Islet precursor cell (in vitro differentiated cells): ENCODE results near the gene CCDC78.

Experiments used
- DNase-seq: peaks from one replicate; pipeline ENCODE4 v3.0.0-alpha.2; 2018

CCDC78 gene

DNA sequence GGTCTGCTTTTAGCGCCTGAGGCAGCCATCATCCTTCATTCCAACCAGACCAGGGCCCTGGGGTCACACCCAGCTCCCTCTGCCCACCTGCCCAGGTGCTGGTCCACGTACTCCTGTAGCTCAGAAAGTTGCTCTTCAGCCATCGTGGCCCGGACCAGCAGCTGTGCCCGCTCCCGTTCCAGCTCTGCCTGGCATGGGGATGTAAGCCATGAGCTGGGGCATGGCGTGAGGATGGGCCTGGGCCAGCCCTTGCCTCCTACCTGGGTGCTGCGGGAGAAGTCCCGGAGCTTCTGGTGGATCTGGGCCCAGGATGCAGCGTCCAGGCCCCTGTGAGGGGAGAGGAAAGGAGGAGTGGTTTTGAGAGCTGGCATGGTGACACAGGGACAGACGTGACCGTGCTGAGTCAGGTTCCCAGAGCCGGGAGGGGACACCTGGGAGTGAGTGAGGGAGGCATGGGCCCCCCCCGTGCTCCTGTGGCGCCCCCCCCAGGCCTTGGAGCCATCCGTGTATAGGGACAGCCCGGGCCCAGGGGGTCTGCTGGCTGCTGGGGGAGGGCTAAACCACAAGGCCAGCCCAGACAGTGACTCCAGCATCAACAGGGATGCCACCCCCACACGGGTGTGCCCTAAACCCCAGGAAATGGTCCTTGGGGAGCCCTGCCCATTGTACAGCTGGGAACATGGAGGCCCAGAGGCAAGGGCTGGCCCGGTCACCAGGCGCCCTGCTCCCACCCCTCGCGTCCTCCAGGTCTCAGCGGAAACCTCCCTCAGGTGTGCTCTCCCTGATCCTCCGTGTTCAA is 3.2 kb downstream of the CCDC78 start:
- DNase-seq = no peak

DNA sequence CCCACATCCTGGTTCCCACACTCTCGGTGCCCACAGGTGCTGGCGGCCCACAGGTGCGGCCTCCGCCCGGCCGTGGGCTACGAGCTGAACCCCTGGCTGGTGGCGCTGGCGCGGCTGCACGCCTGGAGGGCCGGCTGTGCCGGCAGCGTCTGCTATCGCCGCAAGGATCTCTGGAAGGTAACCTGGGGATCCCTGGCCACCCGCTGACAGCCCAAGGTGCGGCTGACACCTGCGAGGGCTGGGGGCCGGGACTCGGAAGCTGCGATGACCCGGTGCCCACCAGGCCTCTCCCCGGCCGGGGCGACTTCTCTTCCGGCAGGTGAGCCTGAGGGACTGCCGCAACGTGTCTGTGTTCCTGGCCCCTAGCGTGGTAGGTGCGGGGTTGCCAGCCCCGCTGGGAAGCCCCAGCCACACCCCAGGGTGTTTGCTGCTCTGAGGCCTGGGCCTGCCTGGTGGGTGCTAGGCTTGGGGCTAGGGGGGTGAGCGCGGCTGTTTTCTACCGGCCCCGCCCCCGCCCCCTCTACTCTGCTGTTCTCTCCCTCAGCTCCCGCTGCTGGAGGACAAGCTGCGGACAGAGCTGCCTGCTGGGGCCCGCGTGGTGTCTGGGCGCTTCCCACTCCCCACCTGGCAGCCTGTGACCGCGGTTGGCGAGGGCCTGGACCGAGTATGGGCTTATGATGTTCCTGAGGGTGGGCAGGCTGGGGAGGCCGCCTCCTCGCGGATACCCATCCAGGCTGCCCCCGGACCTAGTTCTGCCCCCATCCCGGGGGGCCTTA is 4.3 kb downstream of the CCDC78 start:
- DNase-seq = no peak

DNA sequence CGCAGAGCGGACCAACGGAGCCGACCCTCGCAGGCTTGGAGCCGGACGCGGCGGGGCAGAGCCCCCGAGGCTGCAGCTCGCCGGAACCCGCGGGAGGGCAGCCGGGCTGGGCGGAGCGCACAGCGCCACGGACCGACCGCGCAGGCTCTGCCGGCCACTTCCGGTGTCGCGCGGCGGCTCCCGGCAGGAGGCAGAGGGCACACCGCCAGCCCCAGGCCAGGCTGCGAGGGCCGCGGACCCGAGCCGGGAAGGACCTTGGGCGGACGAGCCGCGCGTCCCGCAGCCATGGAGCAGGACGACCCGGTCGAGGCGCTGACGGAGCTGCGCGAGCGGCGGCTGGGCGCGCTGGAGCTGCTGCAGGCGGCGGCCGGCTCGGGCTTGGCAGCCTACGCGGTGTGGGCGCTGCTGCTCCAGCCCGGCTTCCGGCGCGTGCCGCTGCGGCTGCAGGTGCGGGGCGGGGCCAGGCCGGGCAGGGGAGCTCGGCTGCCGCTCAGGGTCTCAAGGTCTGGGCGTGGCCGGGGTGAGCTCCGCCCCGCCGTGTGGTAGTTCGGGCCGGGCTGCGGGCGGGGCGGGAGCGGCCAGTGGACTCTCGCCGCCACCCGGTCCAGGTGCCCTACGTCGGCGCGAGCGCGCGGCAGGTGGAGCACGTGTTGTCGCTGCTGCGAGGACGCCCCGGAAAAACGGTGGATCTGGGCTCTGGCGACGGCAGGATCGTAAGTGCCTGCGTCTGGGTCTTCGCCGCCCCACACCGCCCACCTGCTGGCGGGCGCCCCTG is 5.1 kb downstream of the CCDC78 start, which contains the start of gene ANTKMT:
TSS of gene ANTKMT (plus strand) at position 157 of the 775 bp plus-strand sequence. CDS start at position 286, 129 bp downstream.
- peak; percentile 92 for DNase-seq

DNA sequence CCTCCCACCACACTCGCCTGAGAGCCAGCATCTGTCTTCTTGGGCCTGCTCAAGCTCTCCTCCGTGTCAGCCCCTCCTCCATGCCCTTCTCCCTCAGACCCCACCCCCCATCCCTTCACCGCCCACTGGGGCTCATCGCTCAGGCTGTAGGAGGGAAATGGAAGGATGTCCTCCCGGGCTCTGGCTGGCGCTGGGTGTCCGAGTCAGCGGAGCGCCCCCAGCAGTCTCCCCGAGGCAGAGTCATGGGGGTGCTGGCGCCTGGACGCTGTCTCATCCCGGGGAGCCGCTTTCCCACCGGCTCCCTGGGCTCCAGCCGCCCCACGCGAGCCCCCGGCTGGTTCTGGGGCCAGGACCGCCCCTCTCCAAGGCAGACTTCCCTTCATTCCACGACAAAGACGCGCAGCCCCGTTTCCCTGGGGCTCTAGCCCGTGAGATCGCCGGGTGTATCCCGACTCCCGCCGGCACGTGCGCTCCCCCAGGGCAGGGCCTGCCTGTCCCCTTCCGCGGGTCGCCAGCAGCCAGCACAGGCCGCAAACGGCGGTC is 5.7 kb downstream of the CCDC78 start:
- DNase-seq = peak; percentile 92

DNA sequence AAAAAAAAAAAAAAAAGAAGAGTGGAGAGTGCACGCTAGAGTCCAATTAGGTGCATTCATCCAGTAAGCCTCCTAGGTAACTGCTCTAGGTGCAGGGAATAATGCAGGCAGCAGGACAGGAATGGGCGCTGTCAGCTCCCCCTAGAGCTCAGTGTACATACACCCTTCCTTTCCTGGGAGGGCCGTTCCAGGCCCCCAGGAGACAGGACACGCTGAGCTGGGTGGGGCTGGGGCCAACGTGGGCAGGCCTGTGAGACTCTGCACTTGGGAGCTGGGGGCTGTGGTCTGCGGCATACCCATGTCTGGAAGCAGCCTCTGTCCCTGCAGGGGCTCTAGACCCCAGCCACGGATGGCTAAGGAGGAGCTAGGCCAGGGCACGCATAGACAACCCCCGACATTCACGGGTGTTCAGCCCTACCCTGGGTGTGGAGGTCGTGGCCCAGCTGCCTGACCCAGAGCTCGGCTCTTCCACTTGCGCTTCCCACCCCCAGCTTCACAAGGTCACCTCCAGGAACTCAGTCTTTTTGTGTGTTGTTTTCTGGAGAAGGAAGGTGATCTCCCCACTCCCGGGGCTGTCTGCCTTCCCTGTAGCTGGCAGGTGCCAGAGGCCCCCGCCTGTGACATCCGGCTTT is 6.3 kb downstream of the CCDC78 start:
- no peak for DNase-seq

DNA sequence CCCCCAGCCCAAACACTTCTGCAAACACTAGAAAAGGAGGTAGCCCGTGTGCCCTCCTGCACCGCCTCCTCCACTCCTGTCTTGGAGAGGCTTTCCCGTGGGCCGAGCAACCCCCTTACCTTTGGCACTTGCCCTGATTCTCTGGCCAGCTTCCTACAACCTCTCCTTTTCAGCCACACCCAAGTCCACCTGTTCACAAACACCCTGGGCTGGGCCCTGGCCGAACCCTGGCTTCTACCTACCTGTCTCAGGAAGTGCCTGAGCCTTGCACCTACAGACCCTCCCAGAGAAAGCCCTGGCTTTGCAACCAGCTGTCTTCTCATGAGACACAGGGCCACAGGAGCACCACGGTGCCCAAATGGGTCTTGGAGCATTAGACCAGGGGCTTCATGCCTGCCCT is 7.3 kb downstream of the CCDC78 start:
- DNase-seq = no peak

DNA sequence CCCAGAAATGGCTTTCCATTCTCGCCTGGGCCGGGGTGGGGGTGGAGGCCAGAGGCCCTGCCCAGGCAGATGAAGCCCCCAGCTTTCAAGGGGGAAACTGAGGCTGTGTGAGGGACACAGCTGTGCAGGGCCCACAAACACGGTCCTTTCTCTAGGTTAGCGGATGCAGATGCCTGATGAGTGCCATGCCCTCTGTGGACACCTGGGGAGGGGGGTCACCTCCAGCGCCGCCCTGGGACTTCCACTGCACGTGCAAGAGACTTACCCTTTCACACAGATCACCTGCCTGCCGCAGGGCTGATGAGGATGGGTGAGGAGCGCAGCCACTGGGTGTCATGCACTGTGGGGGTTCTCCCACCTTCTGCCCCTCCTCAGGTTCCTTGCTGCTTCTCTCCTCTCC is 7.9 kb downstream of the CCDC78 start:
- DNase-seq = no peak

DNA sequence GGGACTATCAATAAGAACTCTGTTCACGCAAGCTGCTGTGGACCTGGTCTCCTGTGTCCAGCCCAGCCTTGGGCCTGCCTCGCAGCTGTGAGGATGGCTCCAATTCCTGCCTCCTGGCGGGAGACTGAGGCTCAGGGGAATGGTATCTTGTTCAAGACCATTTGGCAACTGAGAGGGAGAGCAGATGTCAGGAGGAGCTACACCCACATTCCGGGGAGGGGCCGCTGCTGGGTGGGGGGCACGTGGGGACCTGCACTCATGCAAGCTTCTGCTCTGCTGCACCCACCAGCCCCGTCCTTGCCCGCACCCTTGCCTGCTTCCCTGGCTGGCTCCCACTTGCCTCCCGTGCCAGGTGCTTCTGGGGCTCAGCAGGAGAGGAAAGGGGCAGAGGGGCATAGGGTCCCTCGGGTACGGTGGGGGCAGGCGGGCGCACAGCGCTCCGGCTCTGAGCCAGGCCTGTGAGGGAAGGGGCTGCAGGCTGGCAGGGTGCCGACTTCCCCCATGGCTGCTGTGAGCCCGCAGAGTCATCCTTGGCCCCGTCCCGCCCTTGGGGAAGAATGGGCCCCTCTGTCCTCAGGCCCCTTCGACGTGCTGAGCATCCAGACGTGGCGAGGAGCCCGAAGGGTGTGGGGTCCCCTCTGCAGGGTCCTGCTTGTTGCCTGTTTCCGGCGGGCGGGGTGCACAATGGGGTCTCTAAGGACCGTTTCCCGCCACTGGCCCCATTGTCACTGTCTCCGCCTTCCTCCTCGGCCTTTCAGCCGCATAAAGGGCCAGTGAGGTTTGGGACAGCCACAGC is 8.6 kb downstream of the CCDC78 start:
- DNase-seq = no peak

DNA sequence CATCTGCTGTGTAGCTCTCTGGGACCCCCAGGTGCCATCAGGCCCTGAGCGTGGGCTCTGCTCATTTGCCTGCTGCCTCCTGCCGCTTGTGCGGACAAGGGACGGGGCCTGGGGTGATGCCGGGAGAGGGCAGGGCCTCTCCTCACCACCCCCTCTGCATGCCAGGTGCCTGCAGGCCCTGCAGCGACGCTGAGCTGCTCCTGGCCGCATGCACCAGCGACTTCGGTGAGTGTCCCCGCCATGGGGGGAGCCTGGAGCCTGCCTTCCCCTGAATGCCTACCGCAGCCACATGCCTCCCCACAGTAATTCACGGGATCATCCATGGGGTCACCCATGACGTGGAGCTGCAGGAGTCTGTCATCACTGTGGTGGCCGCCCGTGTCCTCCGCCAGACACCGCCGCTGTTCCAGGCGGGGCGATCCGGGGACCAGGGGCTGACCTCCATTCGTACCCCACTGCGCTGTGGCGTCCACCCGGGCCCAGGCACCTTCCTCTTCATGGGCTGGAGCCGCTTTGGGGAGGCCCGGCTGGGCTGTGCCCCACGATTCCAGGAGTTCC is 9.4 kb downstream of the CCDC78 start:
- no peak for DNase-seq

DNA sequence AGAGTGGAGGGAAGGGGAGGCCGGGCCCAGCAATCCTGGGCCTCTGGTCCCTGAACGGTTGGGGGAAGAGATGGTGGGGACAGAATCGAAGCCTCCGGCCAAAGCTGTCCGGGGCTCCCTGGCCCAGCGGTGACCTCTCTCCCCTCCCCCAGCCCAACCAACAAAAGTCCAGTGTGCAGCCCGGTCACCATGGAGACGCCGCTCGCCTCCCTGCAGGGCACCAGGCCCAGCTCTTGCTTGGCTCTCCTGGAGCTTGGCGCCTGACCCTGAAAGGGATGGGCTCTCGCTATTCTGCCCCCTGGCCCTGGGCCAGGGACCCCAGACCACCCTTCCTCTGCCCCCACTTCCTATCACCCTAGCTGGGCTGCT is 10.1 kb downstream of the CCDC78 start:
- no peak for DNase-seq

DNA sequence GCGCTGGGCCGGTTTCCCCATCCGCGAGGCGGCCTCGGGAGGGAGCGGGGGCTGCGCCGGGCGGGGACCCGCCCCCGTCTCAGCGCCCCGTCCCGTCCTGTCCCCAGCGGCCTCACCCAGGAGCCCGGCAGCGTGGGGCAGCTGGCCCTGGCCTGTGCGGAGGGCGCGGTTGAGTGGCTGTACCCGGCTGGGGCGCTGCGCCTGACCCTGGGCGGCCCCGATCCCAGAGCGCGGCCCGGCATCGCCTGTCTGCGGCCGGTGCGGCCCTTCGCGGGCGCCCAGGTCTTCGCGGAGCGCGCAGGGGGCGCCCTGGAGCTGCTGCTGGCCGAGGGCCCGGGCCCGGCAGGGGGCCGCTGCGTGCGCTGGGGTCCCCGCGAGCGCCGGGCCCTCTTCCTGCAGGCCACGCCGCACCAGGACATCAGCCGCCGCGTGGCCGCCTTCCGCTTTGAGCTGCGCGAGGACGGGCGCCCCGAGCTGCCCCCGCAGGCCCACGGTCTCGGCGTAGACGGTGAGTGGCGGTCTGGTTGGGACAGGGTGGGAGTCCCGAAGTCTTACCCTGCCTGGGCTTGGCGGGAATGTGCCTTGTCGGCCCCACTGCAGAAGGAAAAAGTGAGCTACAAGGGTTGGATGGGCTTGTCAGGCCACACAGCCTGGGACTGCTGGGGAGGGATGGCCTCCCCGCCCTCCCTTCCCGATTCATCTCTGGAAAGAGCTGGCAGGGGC is 10.6 kb downstream of the CCDC78 start:
- DNase-seq = no peak

DNA sequence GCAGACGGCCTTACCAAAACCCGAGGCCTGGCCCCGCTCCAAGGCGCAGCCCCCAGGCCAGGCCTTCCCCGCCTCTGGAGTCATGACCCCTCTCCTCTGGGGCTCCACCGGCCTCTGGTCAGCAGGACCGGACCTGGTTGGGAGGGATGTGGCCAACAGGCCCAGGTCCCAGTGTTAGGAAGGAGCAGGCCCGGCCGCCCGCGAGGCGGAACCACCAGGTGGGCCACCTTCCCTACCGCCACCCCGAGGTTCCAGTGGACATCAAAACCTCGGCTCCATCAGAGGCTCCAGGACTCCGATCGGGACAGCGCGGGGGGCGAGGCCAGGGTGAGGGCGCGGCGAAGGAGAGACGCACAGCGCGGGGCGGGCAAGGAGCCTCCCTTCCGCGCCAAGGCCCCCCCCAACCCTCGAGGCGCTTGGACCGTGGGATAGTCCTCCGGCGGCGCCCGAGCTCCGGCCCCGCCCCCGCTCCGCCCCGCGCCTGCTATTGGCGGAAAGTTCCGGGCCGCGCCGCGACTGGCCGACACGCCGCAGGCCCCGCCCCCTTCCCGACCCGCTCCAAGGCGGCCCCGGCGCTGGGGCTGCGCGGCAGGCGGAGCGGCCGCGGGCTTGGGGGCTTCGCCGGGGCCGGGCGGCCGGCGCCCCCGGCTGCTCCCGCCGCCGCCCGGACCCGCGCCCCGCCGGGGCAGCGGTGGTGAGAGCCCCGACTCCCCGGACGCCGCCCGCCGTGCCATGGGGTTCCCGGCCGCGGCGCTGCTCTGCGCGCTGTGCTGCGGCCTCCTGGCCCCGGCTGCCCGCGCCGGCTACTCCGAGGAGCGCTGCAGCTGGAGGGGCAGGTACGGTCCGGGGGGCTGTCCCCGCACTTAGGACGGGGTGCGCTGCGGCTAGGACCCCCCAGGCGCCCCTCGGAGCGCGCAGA is 11.4 kb downstream of the CCDC78 start, which contains the start of gene METRN:
TSS of gene METRN (plus strand) at position 561 of the 919 bp plus-strand sequence. CDS start at position 733, 172 bp downstream.
- DNase-seq = peak; percentile 92

DNA sequence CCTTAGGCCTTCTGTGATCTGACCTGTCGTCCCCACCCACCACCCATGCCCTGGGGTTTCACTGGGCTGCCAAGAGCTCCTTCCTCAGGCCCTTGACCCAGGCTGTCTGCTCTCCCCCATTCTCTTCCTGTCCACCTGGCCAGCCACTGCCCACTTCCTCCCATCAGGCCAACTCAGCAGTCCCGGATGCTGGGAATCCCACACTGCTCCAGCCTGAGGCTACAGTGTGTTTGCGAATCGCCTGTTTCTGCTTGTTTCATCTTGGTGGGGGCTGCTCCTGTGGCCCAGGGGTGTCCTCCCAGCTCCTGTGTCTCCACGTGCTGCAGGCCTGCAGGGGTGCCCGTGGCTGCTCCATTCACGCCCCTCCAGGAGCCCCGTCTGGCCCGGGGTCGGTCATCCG is 12.2 kb downstream of the CCDC78 start:
- DNase-seq = peak; percentile 81

DNA sequence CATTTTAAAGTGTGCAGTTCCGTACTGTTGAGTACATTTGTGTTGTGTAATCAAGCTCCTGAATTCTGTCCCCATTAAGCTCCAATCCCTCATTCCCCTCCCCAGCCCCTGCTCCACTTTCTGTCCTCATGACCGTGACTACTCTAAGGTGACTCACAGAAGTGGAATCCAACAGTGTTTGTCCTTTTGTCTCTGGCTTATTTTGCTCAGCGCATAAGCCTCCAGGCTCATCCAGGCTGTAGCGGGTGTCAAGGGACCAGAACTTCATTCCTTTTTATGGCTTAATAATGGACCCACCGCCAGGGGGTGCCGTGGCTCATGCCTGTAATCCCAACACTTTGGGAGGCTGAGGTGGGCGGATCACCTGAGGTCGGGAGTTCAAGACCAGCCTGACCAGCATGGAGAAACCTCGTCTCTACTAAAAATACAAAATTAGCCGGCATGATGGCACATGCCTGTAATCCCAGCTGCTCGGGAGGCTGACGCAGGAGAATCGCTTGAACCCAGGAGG is 13.4 kb downstream of the CCDC78 start:
- peak; percentile 98 for DNase-seq

DNA sequence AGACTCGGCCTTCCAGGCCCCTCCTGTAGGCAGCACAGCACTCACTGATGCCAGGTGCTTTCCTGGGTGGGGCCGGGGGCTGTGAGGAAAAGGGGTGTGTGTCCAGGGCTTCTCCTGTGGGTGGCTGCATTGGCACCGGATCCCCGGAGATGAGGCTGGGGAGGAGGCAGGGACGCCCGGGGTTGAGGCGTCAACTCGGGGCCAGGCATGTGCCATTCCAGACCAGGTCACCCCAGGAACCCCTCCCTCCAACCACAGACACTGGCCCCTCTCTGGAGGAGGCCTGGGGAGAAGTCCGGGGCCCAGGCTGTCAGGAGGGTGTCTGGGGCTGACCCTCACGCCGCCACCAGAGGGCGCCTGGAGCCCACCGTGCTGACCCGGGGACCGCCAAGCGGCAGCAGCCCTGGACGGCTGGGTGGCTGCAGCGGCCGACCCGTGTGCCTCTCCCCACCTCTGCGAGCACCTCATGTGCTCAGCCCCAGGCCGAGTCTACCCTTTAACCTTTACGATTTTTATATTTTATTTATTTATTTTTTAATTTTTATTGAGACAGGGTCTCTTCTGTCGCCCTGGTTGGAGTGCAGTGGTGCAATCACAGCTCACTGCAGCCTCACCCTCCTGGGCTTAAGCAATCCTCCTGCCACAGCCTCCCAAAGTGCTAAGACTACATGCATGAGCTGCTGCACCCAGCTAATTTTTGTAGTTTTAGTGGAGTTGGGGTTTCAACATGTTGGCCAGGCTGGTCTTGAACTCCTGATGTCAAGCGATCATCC is 14.5 kb downstream of the CCDC78 start:
- peak; percentile 89 for DNase-seq

DNA sequence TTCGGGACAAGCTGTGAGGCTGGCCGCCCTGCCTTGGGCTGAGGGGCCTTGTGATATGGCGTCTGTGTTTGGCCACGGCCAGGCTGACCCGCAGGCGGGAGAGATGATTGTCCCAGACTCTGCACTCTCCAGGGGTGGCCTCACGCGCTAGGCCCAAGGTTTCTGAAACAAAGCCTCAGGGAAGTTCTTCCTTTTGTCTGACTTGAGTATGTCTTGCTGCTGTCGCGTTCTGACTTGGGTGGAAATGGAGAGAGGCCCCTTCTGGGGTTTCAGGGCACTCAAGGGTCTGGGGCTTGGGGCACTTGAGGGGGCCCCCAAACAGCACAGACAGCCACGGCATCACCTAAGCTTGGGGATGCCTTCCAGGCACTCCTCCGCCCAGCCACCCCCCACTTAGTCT is 15.2 kb downstream of the CCDC78 start:
- DNase-seq = no peak

DNA sequence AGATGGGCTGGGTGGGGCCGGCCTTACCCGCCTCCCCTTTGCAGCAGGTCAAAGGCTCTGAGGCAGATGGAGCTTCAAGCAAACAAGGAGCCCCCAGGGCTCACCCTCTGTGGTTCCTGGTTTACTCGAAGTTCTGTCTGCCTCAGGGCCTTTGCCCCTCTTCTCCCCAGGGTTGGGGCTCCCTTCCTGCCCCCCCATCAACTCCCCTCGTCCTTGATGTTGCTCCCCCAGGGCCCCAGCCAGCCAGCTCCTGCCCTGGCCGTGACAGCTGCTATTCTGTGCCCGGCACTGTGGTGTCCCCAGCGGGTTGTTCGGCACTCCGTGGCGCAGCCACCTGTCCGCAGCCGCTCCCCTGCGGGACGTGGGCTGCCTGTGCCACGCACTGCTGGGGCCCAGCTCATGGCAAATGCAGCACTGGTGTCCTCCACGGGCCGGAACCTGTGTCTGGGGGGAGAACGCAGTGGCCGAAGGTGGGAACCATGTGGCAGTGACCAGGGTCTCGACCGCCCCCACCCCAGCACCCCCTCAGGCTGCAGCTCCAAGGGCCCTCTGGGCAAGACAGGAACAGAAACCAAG is 15.7 kb downstream of the CCDC78 start:
- DNase-seq = no peak
